NCI-H446 (cell line): ENCODE data around the gene FBN3.
"Not testable (repeated sequence)": the region's sequence is repeated elsewhere in the genome, so short reads cannot be mapped to it uniquely, and the experiment has no call there.

Source experiments
- DNase-seq, 2 experiments: peaks; one replicate each; lab custom pipeline; 2025; lab: John Stamatoyannopoulos, UW

FBN3 gene

DNA sequence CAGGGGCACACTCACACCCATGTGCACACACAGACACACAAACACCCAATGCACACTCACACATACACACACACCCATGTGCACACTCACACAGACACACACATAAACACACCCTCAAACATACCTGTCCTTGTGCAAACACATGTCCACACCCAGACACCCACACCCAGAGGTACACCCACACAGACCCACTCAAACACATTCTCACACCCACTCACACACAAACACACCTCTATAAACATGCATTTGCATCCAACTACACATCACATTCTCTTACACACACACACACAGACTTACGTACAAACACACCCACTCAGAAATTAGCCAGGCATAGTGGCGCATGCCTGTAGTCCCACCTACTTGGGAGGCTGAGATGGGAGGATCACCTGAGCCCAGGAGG is 31.4 kb downstream of the FBN3 start:
- no peak for DNase-seq

DNA sequence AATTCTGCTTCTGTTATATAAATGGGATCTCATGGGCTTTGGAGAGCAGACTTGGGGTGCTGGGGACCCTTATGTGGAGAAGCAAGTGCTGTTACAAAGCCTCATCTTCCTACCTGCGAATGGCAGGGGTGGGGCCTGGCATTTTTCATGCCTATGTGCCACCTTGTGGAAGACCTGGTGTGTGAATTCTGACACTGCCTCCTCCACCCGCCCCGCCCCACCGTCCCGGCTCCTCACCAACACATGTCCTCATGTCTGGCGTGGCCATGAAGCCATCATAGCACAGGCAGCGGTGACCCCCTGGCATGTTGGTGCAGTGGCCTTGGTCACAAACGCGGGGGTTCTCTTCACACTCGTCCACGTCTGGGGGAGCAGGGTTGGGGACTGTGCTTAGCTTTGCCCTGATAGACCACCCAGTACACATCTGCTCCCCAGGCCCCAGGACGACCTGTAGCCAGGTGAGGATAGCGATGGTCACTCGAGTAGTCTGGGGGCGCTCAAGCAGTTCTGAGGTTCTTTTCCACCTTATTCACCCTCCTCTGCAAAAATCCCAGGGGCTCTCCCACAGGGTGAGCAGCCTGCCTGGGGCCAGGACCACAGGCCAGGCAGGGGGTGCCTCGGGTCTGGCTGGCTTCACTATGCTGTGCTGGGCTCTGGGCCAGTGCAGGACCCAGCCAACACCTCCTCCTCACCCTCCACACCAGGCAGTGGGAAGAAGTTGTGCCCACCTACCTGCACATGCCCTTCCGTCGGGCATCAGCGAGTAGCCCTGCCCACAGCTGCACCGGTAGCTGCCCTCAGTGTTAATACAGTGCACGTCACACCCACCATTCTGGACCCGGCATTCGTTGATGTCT is 32.7 kb downstream of the FBN3 start:
- DNase-seq = no peak

DNA sequence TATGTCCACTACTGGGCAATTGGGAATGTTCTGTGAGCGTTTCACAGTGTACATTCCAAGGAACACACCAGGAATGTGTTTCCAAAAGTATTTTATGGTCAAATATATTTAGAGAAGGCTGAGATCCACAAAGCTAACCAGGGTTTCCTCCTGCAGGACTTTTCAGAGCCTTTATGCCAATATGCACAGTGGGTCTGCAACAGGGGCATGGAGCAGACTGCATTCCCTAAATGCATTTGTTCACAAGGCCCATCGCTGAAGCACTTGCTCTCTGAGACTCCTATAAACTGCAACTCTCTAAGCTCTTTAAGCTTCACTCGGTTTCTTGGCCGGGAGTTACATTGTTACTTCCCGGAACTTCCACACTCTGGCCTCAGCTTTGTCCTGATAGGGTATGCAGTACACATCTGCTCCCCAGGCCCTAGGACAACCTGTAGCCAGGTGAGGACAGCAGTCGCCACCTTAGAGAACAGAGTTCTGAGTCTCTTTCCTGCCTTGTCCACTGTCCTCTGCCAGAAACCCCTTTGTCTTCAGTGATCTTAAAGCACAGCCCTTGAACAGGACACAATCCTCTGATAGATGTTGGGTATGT is 33.5 kb downstream of the FBN3 start:
- no peak for DNase-seq

GRCh38 chr19:8113017-8113416 is 36.4 kb downstream of the FBN3 start:
- no peak for DNase-seq

GRCh38 chr19:8111376-8111775 is 38.0 kb downstream of the FBN3 start:
- DNase-seq = no peak

DNA sequence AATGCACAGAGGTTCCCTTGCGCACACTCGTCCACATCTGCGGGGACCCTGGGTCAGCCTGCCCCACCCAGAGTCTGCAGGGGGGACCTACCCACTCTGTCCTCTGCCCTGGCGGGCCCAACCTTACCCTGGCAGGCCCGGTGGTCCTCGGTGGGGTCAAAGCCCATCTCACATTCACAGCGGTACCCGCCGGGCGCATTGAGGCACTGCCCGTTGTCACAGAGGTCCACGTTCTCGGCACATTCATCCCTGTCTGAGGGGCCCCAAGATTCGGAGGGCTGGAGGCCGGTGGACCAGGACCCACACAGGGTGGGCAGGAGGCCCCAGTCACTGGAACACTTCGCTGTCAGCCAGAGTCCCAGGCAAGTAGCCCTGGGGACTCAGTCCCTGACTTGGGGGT is 38.5 kb downstream of the FBN3 start:
- DNase-seq = no peak

GRCh38 chr19:8109890-8110662 is 39.3 kb downstream of the FBN3 start:
- DNase-seq = no peak

- DNase-seq = no peak
Observed at GRCh38 chr19:8109455-8109854, 39.9 kb downstream of the FBN3 start.

- no peak for DNase-seq
Observed at GRCh38 chr19:8108560-8109445, 40.6 kb downstream of the FBN3 start.

DNA sequence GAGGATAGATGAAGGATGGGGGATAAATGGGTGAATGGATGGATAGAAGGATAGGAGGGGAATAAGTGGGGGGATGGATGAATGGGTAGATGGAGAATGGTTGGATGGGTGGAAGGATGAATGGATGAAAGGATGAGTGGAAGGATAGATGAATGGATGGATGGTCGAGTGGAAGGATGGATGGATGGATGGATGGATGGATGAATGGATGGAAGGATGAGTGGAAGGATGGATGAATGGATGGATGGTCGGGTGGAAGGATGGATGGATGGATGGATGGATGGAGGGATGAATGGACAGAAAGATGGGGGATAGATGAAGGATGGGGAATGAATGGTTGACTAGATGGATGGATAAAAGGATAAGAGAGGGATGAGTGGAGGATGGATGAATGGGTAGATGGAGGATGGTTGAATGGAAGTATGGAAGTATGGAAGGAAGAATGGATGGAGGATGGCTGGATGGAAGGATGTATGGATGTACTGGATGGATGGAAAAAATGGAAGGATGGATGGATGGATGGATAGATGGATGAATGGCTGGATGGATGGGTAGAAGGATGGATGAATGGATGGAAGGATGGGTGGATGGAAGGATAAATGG is 42.0 kb downstream of the FBN3 start:
- DNase-seq = no peak

GRCh38 chr19:8105471-8105870 is 43.9 kb downstream of the FBN3 start:
- DNase-seq = no peak

GRCh38 chr19:8101910-8102309 is 47.5 kb downstream of the FBN3 start:
- DNase-seq = not testable (repeated sequence)

GRCh38 chr19:8101311-8101710 is 48.1 kb downstream of the FBN3 start:
- no peak for DNase-seq

- DNase-seq = no peak
Observed at GRCh38 chr19:8097681-8098567, 51.5 kb downstream of the FBN3 start.

- no peak for DNase-seq
Observed at GRCh38 chr19:8097198-8097597, 52.2 kb downstream of the FBN3 start.

DNA sequence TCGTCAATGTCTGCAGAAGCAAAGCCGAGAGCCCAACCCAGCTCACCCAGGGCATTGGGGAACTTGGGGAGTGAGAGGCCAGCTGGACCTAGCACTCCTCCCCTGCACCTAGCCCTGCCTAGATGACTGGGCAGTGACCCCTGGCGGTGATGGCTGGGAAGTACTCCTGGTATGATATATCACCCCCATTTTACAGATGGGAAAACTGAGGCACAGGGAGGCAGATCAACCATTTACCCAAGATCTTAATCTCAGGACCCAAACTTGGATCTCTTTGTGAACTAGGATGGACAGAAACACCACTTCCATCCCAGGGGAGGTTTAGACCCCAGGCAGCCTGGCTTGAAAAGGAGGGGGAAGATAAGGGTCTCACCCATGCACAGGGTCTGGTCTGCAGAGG is 53.3 kb downstream of the FBN3 start:
- DNase-seq = no peak

DNA sequence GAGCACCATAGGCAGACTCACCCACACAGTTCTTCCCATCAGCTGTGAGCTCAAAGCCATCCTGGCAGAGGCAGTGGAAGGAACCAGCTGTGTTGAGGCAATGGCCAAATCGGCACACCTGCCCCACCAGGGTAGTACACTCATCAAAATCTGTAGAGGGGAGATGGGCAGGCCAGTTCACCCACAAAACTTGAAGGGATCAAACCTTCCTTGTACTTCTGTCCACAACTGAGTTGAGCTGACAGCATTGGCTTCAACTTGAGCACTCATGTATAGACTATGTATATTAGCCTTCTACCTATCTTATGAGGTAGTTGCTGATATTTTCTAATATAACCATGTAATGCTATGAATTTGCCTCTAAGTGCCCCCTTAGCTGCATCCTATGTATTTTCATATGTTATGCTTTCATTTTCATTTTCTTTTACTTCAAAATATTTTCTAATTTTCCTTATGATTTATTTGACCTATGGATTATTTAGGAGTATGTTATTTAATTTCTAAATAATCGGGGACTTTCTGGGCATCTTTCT is 54.0 kb downstream of the FBN3 start:
- no peak for DNase-seq

- no peak for DNase-seq
Observed at GRCh38 chr19:8094336-8094735, 55.1 kb downstream of the FBN3 start.

DNA sequence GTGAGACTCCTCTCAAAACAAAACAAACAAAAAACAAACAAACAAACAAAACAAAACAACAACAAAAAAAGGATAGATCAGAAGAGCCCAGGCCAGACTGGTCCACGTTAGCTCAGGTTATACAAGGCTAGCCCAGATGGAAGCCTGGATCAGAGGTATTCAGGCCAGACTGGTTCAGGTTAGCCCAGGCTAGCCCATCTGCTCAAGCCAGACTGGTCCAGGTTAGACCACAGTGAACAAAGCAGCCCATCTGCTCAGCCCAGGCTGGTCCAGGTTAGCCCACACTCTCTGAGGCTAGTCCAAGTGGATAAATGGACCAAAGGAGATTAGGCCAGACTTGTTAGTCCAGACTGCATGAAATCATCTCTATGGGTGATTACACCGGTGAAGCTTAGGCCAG is 55.7 kb downstream of the FBN3 start:
- no peak for DNase-seq

GRCh38 chr19:8090950-8091349 is 58.4 kb downstream of the FBN3 start:
- no peak for DNase-seq
